ENCODE measurements around the gene ST3GAL2. TPM values are rescaled to one million over a fixed set of nuclear protein-coding genes. Genes with fewer than 3 reads are reported as not detected.

Gene ST3GAL2
- total and polyA plus RNA-seq, 9 of the 15 experiments (the other 6 are each of a cell fraction or from before 2014, with no cell fraction given), result 1.5 to 108 (median 34.3) TPM

- no peak for TF ChIP-seq JUN (IDR thresholded peaks at IDR 0.05; ENCODE audit: borderline replicate concordance, low read depth, low read length)
- no peak for TF ChIP-seq JUN (CRISPR knock-in tag; IDR thresholded peaks at IDR 0.05; ENCODE audit: borderline replicate concordance)
- TF ChIP-seq SMAD1 (IDR thresholded peaks at IDR 0.05; ENCODE audit: low read depth, low read length, partially characterized antibody), result no peak
- TF ChIP-seq UBTF (IDR thresholded peaks at IDR 0.05; ENCODE audit: borderline replicate concordance in 1 of 2, low read depth in 2 of 2, low read length in 2 of 2), result 0 out of 4 replicates have a peak, but pooled peaks of 1 of the 2 experiments have one; percentile 49
- no peak for TF ChIP-seq KLF16 (IDR thresholded peaks at IDR 0.05)
- no peak; the same call in 1 of the 2 replicates for TF ChIP-seq HDAC8 (tag; IDR thresholded peaks at IDR 0.05)
- TF ChIP-seq CBX1 (IDR thresholded peaks at IDR 0.05; ENCODE audit: low read depth), result no peak
- 0 out of 2 replicates have a peak, but pooled peaks have one; percentile 21 for TF ChIP-seq KDM2B (CRISPR knock-in tag; IDR thresholded peaks at IDR 0.05)
- no peak for TF ChIP-seq SMAD3 (CRISPR knock-in tag; conservative IDR thresholded peaks at IDR 0.05)
- no peak for TF ChIP-seq USF1 (CRISPR knock-in tag; IDR thresholded peaks at IDR 0.05)
- TF ChIP-seq ZNF12 (CRISPR knock-in tag; IDR thresholded peaks at IDR 0.05), result no peak
- TF ChIP-seq TCF7 (IDR thresholded peaks at IDR 0.05; ENCODE audit: borderline replicate concordance), result no peak
- TF ChIP-seq CTBP1 (IDR thresholded peaks at IDR 0.05; ENCODE audit: borderline replicate concordance), result peak; percentile 39; the same call in 1 of the 2 replicates
- TF ChIP-seq MTA1 (IDR thresholded peaks at IDR 0.05; ENCODE audit: borderline replicate concordance), result peak; percentile 94
- peak; percentile 77 for TF ChIP-seq POLR2G (IDR thresholded peaks at IDR 0.05; ENCODE audit: low read depth, low read length)
- TF ChIP-seq SIN3A (IDR thresholded peaks at IDR 0.05; ENCODE audit: borderline replicate concordance in 2 of 2, control insufficient read depth in 1 of 2, low read depth in 2 of 2, low read length in 2 of 2), result 0 out of 4 replicates have a peak, but pooled peaks of 1 of the 2 experiments have one; percentile 55
- TF ChIP-seq SNAPC5 (CRISPR knock-in tag; IDR thresholded peaks at IDR 0.05), result no peak
- TF ChIP-seq STAG1 (CRISPR knock-in tag; IDR thresholded peaks at IDR 0.05; ENCODE audit: borderline replicate concordance), result no peak
- TF ChIP-seq ZNF217 (CRISPR knock-in tag; IDR thresholded peaks at IDR 0.05), result no peak
- TF ChIP-seq SREBF2 (CRISPR knock-in tag; IDR thresholded peaks at IDR 0.05), result no peak
- no peak for TF ChIP-seq ZNF263 (CRISPR knock-in tag; IDR thresholded peaks at IDR 0.05; ENCODE audit: borderline replicate concordance)
- no peak for TF ChIP-seq ETV1 (tag; conservative IDR thresholded peaks at IDR 0.05; ENCODE audit: low read depth)
- no peak for TF ChIP-seq HMG20A (CRISPR knock-in tag; conservative IDR thresholded peaks at IDR 0.05)
- TF ChIP-seq POU5F1 (IDR thresholded peaks at IDR 0.05; ENCODE audit: borderline replicate concordance, low read depth, low read length, partially characterized antibody), result no peak
- TF ChIP-seq POLR3G (IDR thresholded peaks at IDR 0.05; ENCODE audit: extremely low read depth, insufficient read length, insufficient replicate concordance), result no peak
- TF ChIP-seq RBFOX2 (IDR thresholded peaks at IDR 0.05; ENCODE audit: low read depth, low read length), result peak; percentile 72
Observed at GRCh38 chr16:70454222-70455034, 15.5 kb upstream of the ST3GAL2 start, which contains the start of gene FCSK (continued).

All from K562 (cell line).